SK-N-MC (cell line): ENCODE measurements around the gene TSPAN3.

Source experiments
- EZH2 ChIP-seq: fragments of 200-600 bp; sonication (generic); IDR thresholded peaks from one replicate; pipeline ENCODE4 v1.6.1; 2017; ENCODE audit warnings: antibody characterized with exemption
- POLR2AphosphoS5 ChIP-seq: IDR thresholded peaks from 2 replicates; pipeline ENCODE4 v1.6.1; 2012; ENCODE audit warnings: mild to moderate bottlenecking, low read depth, low read length, borderline replicate concordance

DNA sequence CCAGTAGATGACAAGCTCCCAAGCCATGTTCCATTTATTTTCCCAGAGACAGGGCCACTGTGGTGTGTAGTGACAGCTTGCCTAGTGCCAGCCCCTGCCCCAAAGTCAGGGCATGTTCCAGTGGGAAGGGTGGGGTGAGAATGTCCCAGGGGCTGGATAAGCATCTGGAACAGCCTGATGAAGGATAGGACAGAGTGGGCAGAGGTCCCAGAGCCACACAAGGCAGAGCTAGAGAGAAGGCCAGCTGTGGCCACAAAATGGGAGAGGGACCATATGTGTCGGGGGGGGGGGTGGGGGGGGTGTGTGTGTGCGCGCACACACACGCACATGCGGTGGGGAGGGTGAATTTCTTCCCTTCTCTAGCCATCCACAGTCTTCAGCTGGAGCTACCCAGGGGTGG is 27.0 kb upstream of the TSPAN3 start:
- TF ChIP-seq POLR2AphosphoS5 (no peak), EZH2 (no peak)
